OCI-LY7 (cell line): ENCODE measurements around the gene FADS3.

Source experiments
- CTCF ChIP-seq: fragments of 200-600 bp; sonication (generic); conservative IDR thresholded peaks from 2 replicates; pipeline ENCODE4 v1.5.1; 2014; ENCODE audit warnings: mild to moderate bottlenecking, antibody characterized with exemption, low read length, moderate library complexity, mixed read lengths
- EZH2phosphoT487 ChIP-seq: fragments of 200-600 bp; sonication (generic); IDR thresholded peaks from 2 replicates; pipeline ENCODE4 v1.6.1; 2018; ENCODE audit warnings: low read depth, borderline replicate concordance, mild to moderate bottlenecking, mixed run types, antibody characterized with exemption, low read length, moderate library complexity, mixed read lengths

GRCh38 chr11:61927501-61927900, 36.2 kb upstream of the FADS3 start:
- no peak for TF ChIP-seq CTCF
- TF ChIP-seq EZH2phosphoT487, result no peak
